Progenitor cell of endocrine pancreas (in vitro differentiated cells): Measurements from ENCODE around the gene KAZN. TPM values are rescaled to one million over a fixed set of nuclear protein-coding genes. Genes with fewer than 3 reads are reported as not detected.

Experiments used
- DNase-seq: peaks from one replicate; pipeline ENCODE4 v3.0.0; 2021; ENCODE audit warnings: low spot score; ENCODE audit not compliant: unreplicated experiment
- H3K27ac Mint-ChIP-seq: 2 replicates; pipeline ENCODE4 v1.8.0; 2021; ENCODE audit warnings: mild to moderate bottlenecking, moderate library complexity, mixed read lengths
- H3K27me3 Mint-ChIP-seq: 2 replicates; pipeline ENCODE4 v1.8.0; 2021; ENCODE audit warnings: mixed read lengths
- H3K36me3 Mint-ChIP-seq: 2 replicates; pipeline ENCODE4 v1.8.0; 2022; ENCODE audit warnings: mixed read lengths; ENCODE audit not compliant: insufficient read depth
- H3K4me1 Mint-ChIP-seq: 2 replicates; pipeline ENCODE4 v1.8.0; 2021; ENCODE audit warnings: low read depth, mixed read lengths
- H3K4me3 Mint-ChIP-seq: 2 replicates; pipeline ENCODE4 v1.8.0; 2021; ENCODE audit warnings: low read depth, mild to moderate bottlenecking, moderate library complexity, mixed read lengths
- H3K9me3 Mint-ChIP-seq: 2 replicates; pipeline ENCODE4 v1.8.0; 2021; ENCODE audit warnings: low read depth, mixed read lengths
- CTCF ChIP-seq: fragments of 200-600 bp; sonication (generic); IDR thresholded peaks from one replicate; pipeline ENCODE4 v1.5.0; 2021; ENCODE audit warnings: antibody characterized with exemption, mild to moderate bottlenecking; ENCODE audit not compliant: unreplicated experiment
- total RNA-seq: library from RNA; stranded (reverse); gene quantifications from 2 replicates; pipeline ENCODE4 v1.2.1, GENCODE V29; 2021

The KAZN gene
- total RNA-seq, 1 donor from 2014 or later = 12.9 TPM

GRCh38 chr1:14855801-14856200 lies 257.3 kb downstream of the KAZN start:
- TF ChIP-seq CTCF = no peak
- H3K4me3 Mint-ChIP-seq = no peak overlapping the region
- no peaks in the 10 kb centered on the region for H3K36me3 Mint-ChIP-seq
- no peaks in the 10 kb centered on the region for H3K27me3 Mint-ChIP-seq
- H3K4me1 Mint-ChIP-seq = no peaks in the 10 kb centered on the region
- no peak overlapping the region for H3K27ac Mint-ChIP-seq
- no peaks in the 10 kb centered on the region for H3K9me3 Mint-ChIP-seq
- no peak for DNase-seq

GRCh38 chr1:14857436-14858195 lies 259.1 kb downstream of the KAZN start:
- Mint-ChIP-seq H3K36me3 (no peaks in the 10 kb centered on the region), H3K27ac (no peak overlapping the region), H3K4me1 (peaks cover 5% of the 10 kb centered on the region), H3K27me3 (no peaks in the 10 kb centered on the region), H3K9me3 (no peaks in the 10 kb centered on the region), H3K4me3 (no peak overlapping the region)
- DNase-seq = no peak
- no peak for TF ChIP-seq CTCF

GRCh38 chr1:14862114-14862771 lies 263.8 kb downstream of the KAZN start:
- no peak for TF ChIP-seq CTCF
- no peak overlapping the region for H3K27ac Mint-ChIP-seq
- DNase-seq = no peak
- no peak overlapping the region for H3K4me3 Mint-ChIP-seq
- peaks cover 6% of the 10 kb centered on the region for H3K4me1 Mint-ChIP-seq
- H3K27me3 Mint-ChIP-seq = peaks cover 2% of the 10 kb centered on the region
- peaks cover 1% of the 10 kb centered on the region for H3K36me3 Mint-ChIP-seq
- no peaks in the 10 kb centered on the region for H3K9me3 Mint-ChIP-seq

GRCh38 chr1:14865106-14865505 lies 266.6 kb downstream of the KAZN start:
- TF ChIP-seq CTCF = no peak
- peaks cover 2% of the 10 kb centered on the region for H3K27me3 Mint-ChIP-seq
- DNase-seq = no peak
- H3K4me1 Mint-ChIP-seq = peaks cover 10% of the 10 kb centered on the region
- peaks cover 1% of the 10 kb centered on the region for H3K36me3 Mint-ChIP-seq
- no peak overlapping the region for H3K27ac Mint-ChIP-seq
- H3K9me3 Mint-ChIP-seq = no peaks in the 10 kb centered on the region
- H3K4me3 Mint-ChIP-seq = no peak overlapping the region

GRCh38 chr1:14866911-14867612 lies 268.6 kb downstream of the KAZN start:
- Mint-ChIP-seq H3K36me3 (peaks cover 1% of the 10 kb centered on the region), H3K27ac (no peak overlapping the region), H3K4me1 (peaks cover 8% of the 10 kb centered on the region), H3K27me3 (peaks cover 2% of the 10 kb centered on the region), H3K4me3 (no peak overlapping the region), H3K9me3 (no peaks in the 10 kb centered on the region)
- no peak for DNase-seq
- TF ChIP-seq CTCF = no peak
